Prostate gland (tissue), 2 donors: ENCODE results near the gene ZNF710.

Experiments
- POLR2A ChIP-seq: fragments of 450-650 bp; IDR thresholded peaks from one replicate; pipeline ENCODE4 v1.6.1; 2016; ENCODE audit warnings: antibody characterized with exemption, mild to moderate bottlenecking
- POLR2AphosphoS5 ChIP-seq: sonication (generic); formaldehyde crosslinking; IDR thresholded peaks from one replicate; pipeline ENCODE4 v1.6.1; 2017; ENCODE audit warnings: antibody characterized with exemption
- TF ChIP-seq, protein P1 (sequence below), 4 experiments: fragments of 200-600 bp in 2 of 4; fragments of 450-650 bp in 2 of 4; sonication (generic) in 2 of 4; IDR thresholded peaks; 1 replicate in 3 of 4; 2 replicates in 1 of 4; pipeline ENCODE4 v1.5.1; 2016 to 2019; ENCODE audit warnings: antibody characterized with exemption in 4 of 4, mild to moderate bottlenecking in 2 of 4, moderate library complexity in 2 of 4

DNA sequence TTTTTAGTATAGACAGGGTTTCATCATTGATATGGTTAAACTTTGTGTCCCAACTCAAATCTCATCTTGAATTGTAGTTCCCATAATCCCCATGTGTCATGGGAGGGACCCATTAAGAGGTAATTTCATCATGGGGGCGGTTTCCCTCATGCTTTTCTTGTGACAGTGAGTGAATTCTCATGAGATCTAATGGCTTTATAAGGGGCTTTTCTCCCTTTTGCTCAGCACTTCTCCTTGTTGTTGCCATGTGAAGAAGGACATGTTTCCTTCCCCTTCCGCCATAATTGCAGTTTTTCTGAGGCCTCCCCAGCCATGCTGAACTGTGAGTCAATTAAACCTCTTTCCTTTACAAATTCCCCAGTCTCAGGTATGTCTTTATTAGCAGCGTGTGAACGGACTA is 20.2 kb upstream of the ZNF710 start:
- TF ChIP-seq, protein P1, sequence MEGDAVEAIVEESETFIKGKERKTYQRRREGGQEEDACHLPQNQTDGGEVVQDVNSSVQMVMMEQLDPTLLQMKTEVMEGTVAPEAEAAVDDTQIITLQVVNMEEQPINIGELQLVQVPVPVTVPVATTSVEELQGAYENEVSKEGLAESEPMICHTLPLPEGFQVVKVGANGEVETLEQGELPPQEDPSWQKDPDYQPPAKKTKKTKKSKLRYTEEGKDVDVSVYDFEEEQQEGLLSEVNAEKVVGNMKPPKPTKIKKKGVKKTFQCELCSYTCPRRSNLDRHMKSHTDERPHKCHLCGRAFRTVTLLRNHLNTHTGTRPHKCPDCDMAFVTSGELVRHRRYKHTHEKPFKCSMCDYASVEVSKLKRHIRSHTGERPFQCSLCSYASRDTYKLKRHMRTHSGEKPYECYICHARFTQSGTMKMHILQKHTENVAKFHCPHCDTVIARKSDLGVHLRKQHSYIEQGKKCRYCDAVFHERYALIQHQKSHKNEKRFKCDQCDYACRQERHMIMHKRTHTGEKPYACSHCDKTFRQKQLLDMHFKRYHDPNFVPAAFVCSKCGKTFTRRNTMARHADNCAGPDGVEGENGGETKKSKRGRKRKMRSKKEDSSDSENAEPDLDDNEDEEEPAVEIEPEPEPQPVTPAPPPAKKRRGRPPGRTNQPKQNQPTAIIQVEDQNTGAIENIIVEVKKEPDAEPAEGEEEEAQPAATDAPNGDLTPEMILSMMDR (IDR thresholded peaks at IDR 0.05): no peak
- TF ChIP-seq POLR2A (no peak), POLR2AphosphoS5 (no peak)
